ENCODE measurements around the gene TBC1D22B. TPM values are rescaled to one million over a fixed set of nuclear protein-coding genes. Genes with fewer than 3 reads are reported as not detected.
"Not testable (repeated sequence)": the region's sequence is repeated elsewhere in the genome, so short reads cannot be mapped to it uniquely, and the experiment has no call there.

Gene TBC1D22B
- total and polyA plus RNA-seq, 2 of the 13 experiments (the other 11 are each of a cell fraction or from before 2014, with no cell fraction given), result 9.7 to 12.9 TPM

DNA sequence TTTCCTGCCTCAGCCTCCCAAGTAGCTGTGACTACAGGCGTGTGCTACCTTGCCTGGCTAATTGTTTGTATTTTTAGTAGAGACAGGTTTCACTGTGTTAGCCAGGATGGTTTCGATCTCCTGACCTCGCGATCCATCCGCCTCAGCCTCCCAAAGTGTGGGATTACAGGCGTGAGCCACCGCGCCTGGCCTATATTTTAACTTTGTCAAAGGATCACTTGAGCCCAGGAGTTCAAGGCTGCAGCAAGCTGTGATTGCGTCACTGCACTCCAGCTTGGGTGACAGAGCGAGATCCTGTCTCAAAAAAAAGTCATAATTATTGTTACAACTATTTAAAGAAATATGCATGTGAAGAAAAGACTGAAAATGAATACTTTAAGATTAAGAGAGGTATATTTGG lies 72.8 kb downstream of the TBC1D22B start:
- H3K4me3 ChIP-seq (replicated peaks in 1 of 3; ENCODE audit: insufficient read depth in 1 of 3, low read depth in 2 of 3, low read length in 3 of 3); BruUV-seq (replicated peaks); H3K79me2 ChIP-seq (ENCODE audit: insufficient read depth, low read length); in situ Hi-C loops (cut with HindIII; ENCODE audit: extremely low pct_ligation_motif_present, low pct_unique_long_range_greater_than_20kb); H4K20me1 ChIP-seq (ENCODE audit: insufficient read depth, low read length); H3K9me3 ChIP-seq (ENCODE audit: low read length); H3K4me2 ChIP-seq (ENCODE audit: low read depth, low read length); FAIRE-seq; H3K9ac ChIP-seq (ENCODE audit: insufficient read depth, low read depth, low read length); H2AFZ ChIP-seq (ENCODE audit: low read length); intact Hi-C loops (cut with micrococcal nuclease; ENCODE audit: unreplicated experiment); H3K36me3 ChIP-seq (replicated peaks in 1 of 2; ENCODE audit: control insufficient read depth in 1 of 2, insufficient read depth in 2 of 2, low read length in 2 of 2); H3K27me3 ChIP-seq (ENCODE audit: control insufficient read depth in 1 of 2, insufficient read depth in 2 of 2, low read length in 2 of 2); TF ChIP-seq SOX13 (IDR thresholded peaks at IDR 0.05): not testable (repeated sequence)
- WGBS (ENCODE audit: low lambda C conversion rate), result 74% methylated on average over 10 of the region's 10 CpGs
- ChIA-PET POLR2A (interaction anchor here (1.2 kb wide), 1 partner anchor 24 kb away, joined by 3 read pairs; no protein-coding TSS in a partner anchor), CTCF (ENCODE audit: low intra/inter-chr PET ratio, low total read pairs) (interaction anchor here (1.6 kb wide), 1 partner anchor 51 kb away, joined by 3 read pairs; no protein-coding TSS in a partner anchor)
- peak overlapping the region; percentile 38 for H3K27ac ChIP-seq (ENCODE audit: extremely low read length, insufficient read depth, low read length)
- peak; percentile 65 for DNase-seq (ENCODE audit: low spot score)
- peaks cover 39% of the 10 kb centered on the region for H3K4me1 ChIP-seq (ENCODE audit: insufficient read depth, low read length)
- peak; percentile 16; the same call in 2 of the 3 replicates for ATAC-seq
- TF ChIP-seq, protein P1, sequence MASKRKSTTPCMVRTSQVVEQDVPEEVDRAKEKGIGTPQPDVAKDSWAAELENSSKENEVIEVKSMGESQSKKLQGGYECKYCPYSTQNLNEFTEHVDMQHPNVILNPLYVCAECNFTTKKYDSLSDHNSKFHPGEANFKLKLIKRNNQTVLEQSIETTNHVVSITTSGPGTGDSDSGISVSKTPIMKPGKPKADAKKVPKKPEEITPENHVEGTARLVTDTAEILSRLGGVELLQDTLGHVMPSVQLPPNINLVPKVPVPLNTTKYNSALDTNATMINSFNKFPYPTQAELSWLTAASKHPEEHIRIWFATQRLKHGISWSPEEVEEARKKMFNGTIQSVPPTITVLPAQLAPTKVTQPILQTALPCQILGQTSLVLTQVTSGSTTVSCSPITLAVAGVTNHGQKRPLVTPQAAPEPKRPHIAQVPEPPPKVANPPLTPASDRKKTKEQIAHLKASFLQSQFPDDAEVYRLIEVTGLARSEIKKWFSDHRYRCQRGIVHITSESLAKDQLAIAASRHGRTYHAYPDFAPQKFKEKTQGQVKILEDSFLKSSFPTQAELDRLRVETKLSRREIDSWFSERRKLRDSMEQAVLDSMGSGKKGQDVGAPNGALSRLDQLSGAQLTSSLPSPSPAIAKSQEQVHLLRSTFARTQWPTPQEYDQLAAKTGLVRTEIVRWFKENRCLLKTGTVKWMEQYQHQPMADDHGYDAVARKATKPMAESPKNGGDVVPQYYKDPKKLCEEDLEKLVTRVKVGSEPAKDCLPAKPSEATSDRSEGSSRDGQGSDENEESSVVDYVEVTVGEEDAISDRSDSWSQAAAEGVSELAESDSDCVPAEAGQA (IDR thresholded peaks at IDR 0.05; ENCODE audit: low read depth), result 0 out of 2 replicates have a peak, but pooled peaks have one; percentile 39
- TF ChIP-seq, protein P1 (CRISPR knock-in tag; IDR thresholded peaks at IDR 0.05; ENCODE audit: borderline replicate concordance), result not testable (repeated sequence)
- TF ChIP-seq SPEN (CRISPR knock-in tag; IDR thresholded peaks at IDR 0.05; ENCODE audit: low read depth), result peak; percentile 33; the same call in 1 of the 2 replicates
- TF ChIP-seq, protein P2, sequence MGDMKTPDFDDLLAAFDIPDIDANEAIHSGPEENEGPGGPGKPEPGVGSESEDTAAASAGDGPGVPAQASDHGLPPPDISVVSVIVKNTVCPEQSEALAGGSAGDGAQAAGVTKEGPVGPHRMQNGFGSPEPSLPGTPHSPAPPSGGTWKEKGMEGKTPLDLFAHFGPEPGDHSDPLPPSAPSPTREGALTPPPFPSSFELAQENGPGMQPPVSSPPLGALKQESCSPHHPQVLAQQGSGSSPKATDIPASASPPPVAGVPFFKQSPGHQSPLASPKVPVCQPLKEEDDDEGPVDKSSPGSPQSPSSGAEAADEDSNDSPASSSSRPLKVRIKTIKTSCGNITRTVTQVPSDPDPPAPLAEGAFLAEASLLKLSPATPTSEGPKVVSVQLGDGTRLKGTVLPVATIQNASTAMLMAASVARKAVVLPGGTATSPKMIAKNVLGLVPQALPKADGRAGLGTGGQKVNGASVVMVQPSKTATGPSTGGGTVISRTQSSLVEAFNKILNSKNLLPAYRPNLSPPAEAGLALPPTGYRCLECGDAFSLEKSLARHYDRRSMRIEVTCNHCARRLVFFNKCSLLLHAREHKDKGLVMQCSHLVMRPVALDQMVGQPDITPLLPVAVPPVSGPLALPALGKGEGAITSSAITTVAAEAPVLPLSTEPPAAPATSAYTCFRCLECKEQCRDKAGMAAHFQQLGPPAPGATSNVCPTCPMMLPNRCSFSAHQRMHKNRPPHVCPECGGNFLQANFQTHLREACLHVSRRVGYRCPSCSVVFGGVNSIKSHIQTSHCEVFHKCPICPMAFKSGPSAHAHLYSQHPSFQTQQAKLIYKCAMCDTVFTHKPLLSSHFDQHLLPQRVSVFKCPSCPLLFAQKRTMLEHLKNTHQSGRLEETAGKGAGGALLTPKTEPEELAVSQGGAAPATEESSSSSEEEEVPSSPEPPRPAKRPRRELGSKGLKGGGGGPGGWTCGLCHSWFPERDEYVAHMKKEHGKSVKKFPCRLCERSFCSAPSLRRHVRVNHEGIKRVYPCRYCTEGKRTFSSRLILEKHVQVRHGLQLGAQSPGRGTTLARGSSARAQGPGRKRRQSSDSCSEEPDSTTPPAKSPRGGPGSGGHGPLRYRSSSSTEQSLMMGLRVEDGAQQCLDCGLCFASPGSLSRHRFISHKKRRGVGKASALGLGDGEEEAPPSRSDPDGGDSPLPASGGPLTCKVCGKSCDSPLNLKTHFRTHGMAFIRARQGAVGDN (CRISPR knock-in tag; IDR thresholded peaks at IDR 0.05), result peak; percentile 54
- peak; percentile 34; the same call in 1 of the 2 replicates for TF ChIP-seq HMG20A (CRISPR knock-in tag; IDR thresholded peaks at IDR 0.05; ENCODE audit: borderline replicate concordance)
- TF ChIP-seq SAP130 (CRISPR knock-in tag; IDR thresholded peaks at IDR 0.05; ENCODE audit: low read depth), result peak; percentile 47
- peak in 1 of 2 experiments; percentile 44; a peak in 1 of 4 replicates for TF ChIP-seq SOX13 (CRISPR knock-in tag; conservative IDR thresholded peaks at IDR 0.05 in 1 of 2, IDR thresholded peaks at IDR 0.05 in 1 of 2)
- TF ChIP-seq ZNF441 (CRISPR knock-in tag; IDR thresholded peaks at IDR 0.05; ENCODE audit: borderline replicate concordance), result 0 out of 2 replicates have a peak, but pooled peaks have one; percentile 43
- TF ChIP-seq, protein P3, sequence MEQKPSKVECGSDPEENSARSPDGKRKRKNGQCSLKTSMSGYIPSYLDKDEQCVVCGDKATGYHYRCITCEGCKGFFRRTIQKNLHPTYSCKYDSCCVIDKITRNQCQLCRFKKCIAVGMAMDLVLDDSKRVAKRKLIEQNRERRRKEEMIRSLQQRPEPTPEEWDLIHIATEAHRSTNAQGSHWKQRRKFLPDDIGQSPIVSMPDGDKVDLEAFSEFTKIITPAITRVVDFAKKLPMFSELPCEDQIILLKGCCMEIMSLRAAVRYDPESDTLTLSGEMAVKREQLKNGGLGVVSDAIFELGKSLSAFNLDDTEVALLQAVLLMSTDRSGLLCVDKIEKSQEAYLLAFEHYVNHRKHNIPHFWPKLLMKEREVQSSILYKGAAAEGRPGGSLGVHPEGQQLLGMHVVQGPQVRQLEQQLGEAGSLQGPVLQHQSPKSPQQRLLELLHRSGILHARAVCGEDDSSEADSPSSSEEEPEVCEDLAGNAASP (CRISPR knock-in tag; IDR thresholded peaks at IDR 0.05; ENCODE audit: borderline replicate concordance), result peak; percentile 49; the same call in 1 of the 2 replicates
- 0 out of 2 replicates have a peak, but pooled peaks have one; percentile 38 for TF ChIP-seq TRIM24 (CRISPR knock-in tag; IDR thresholded peaks at IDR 0.05)
- peak; percentile 58; the same call in 1 of the 2 replicates for TF ChIP-seq NR2C2 (CRISPR knock-in tag; IDR thresholded peaks at IDR 0.05; ENCODE audit: borderline replicate concordance)
- TF ChIP-seq HDAC2 (CRISPR knock-in tag; IDR thresholded peaks at IDR 0.05), result peak; percentile 75

Measured in HepG2 (cell line).